GM10847 (cell line): ENCODE results near the gene TRAF3IP1.

ENCODE experiments used
- POLR2A ChIP-seq: IDR thresholded peaks from 2 replicates; pipeline ENCODE4 v1.6.1; 2011; ENCODE audit not compliant: insufficient read length; ENCODE audit errors: extremely low read depth

The TRAF3IP1 gene

DNA sequence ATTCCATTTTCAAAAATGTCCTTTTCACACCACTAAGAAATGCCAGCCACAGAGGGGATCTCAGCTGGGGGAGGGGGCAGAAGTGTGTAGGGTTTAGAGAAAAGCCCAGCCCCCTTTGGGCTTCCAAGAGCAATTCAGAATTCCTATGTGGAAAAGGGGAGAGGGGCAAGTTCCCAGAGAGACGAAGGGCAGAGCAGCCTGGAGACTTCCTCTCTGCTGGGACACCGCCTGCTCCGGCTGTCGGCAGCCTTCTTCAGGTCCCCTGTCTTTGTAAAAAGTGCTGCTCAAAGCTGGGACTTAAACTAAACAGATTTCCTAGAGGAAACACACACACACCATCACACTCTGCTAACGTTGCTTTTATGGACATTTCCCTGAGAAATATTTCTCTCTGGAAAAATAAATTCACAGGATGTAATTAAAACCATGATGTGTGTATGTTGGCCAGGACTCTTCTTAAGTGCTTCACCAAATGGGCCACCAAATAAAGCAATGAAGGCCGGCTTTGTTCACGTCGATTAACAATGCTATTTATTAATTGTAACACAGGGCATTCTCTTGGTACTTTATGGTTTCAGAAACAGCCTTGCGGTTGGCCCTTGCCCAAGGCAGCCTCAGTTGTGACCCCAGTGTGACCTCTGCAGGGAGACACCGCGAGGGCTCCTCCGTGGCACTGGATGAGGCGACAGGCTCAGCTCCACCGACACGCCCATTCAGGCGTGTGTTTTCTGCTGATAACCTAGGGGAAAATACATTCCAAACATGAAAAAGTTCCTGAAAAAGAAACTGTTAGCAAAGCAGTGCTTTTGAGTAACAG is 100.8 kb downstream of the TRAF3IP1 start:
- TF ChIP-seq POLR2A: no peak

DNA sequence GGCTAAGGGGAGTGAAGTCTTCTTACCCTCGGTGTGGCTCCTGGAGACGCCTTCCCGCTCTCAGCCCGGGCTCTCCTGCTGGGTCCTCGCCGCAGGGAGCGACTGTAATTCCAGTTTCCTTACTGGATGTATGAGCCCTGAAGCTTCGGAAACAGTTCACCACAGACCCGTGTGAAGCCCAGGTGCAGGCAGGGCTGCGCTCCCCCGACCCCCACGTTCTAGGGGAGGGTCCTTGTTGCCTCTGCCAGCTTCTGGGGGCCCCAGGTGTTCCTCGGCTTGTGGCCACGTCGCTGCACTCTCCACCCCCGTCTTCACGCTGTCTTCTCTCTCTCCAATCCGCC is 101.3 kb downstream of the TRAF3IP1 start:
- no peak for TF ChIP-seq POLR2A

DNA sequence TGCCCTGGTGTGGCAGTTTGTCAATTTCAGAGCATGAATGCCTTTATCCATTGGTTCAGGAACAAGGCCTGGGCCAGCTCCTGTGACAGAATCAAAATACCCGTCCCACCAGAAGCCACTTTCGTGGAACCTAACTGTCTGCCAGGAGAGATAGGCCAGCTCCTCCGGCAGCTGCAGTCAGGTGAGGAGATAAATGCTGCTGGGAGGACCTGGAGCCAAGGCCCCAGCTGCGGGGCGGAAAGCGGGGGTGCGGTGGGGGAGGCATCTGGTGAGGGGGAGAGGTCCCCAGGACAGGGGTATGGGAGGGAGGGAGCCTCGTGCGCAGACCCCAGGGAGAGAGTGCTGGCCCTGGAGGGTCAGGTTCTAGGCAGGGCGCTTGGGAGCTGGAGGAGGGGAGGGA is 102.0 kb downstream of the TRAF3IP1 start:
- no peak for TF ChIP-seq POLR2A

DNA sequence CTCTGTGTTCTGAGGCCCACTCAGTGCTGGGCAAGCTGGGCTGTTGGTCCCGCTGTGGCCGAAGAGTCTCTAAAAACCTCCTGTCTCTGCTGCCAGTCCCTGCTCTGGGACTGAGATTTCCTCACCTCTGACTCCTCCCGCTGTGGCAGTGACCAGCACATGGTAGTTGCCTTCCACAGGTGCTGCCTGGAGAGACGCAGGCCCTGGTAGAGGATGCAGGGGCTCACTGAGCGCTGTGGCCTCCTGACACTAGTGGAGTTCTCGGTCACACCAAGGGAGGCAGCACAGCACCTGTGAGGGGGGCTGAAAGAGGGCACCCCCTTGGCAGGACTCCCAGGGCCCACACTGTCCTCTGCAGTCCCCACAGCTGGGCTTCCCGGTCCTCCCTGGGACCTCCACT is 102.6 kb downstream of the TRAF3IP1 start:
- TF ChIP-seq POLR2A: no peak

DNA sequence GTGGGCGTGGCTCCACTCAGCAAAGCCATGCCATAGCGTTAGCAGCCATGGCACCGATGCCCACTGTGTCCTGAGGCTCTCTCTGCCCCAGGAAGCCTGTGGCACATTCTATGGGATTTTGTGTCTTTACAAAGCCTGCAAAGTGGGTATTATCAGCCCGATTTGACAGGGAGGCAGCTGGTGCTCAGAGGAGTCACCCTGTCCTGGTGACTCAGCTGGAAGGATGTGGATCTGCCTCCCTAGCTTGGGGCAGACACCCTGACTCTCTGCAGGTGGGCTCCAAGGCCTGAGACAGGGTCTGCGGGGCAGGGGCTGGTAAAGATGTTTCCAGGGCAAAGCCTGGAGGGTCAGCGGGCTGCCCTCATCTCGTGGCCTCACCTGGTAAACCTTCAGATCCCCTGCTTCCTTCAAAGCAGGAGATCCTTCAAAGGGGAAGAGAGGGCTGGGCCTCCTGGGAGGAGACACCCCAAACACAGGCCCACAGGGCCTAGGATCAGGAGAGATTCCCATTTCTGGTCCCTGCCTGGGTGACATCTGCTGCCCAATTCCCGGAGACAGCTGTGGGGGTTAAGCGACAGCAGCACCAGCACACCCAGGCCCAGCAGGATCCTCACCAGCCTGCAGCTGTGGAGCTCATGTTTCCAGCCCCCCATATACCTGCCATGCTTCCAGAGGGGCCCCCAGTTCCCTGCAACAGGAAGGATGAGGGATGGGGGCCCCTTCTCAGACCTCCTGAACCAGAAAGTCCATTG is 103.4 kb downstream of the TRAF3IP1 start:
- TF ChIP-seq POLR2A: no peak

DNA sequence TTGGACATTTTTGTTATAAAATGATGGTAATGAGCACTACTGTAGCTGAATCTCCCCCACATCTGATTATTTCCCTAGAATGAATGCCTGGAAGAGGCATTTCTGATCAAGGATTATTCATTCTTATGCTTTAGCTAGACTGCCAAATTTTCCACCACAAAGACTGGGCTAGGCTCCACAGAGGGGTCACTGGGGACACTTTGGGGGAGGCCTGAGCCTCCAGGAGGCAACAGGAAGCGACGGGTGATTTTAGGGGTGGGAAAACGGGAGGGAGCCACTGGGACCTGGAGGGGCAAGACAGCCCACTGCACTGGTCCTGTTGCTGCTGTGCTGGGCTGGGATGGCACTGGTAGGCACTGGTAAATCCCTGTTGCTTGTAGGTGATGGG is 104.0 kb downstream of the TRAF3IP1 start:
- no peak for TF ChIP-seq POLR2A

DNA sequence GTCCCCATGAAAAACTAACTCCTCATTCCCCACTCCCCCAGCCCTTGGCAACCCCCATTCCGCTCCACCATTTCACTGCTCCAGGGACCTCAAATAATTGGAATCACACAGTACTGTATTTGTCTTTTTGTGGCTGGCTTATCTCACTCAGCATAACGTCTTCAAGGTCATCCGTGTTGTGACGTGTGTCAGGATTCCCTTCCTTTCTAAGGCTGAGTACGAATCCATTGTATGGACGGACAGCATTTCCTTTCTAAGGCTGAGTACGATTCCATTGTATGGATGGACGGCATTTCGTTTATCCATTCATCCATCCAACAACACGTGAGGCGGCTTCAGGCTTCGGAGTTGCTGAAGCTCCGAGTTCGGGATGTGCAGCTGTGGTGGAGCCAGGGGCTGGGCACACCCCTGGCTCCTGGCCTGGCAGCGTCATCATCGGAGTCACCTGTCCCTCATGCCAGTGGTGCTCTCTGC is 105.2 kb downstream of the TRAF3IP1 start:
- no peak for TF ChIP-seq POLR2A

DNA sequence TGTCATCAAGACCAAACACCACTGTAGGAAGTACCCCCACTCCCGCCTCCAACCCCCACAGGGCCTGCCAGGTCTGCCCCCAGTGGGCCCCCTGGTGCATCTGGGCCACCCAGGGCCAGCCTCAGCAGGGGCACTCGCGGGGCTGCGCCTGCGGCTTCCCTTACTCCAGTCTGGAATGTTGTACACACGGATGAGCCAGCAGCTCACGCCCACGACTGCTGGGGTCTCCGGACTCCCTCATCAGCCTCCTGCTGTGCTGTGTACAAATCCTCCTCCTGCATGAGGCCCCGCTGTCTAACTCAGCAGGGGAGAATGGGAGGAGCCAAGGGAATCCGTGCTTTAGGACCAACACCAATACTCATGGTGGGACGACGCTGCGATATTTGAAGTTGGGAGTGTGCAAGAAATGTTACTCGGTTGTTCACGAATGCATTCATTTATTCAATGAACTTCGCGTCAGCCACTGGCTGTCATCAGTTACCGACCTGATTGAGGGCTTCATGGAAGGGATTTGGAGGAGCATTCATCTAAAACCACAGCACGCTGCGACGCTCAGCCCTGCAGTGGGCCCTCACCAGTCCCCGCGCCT is 105.8 kb downstream of the TRAF3IP1 start:
- no peak for TF ChIP-seq POLR2A

DNA sequence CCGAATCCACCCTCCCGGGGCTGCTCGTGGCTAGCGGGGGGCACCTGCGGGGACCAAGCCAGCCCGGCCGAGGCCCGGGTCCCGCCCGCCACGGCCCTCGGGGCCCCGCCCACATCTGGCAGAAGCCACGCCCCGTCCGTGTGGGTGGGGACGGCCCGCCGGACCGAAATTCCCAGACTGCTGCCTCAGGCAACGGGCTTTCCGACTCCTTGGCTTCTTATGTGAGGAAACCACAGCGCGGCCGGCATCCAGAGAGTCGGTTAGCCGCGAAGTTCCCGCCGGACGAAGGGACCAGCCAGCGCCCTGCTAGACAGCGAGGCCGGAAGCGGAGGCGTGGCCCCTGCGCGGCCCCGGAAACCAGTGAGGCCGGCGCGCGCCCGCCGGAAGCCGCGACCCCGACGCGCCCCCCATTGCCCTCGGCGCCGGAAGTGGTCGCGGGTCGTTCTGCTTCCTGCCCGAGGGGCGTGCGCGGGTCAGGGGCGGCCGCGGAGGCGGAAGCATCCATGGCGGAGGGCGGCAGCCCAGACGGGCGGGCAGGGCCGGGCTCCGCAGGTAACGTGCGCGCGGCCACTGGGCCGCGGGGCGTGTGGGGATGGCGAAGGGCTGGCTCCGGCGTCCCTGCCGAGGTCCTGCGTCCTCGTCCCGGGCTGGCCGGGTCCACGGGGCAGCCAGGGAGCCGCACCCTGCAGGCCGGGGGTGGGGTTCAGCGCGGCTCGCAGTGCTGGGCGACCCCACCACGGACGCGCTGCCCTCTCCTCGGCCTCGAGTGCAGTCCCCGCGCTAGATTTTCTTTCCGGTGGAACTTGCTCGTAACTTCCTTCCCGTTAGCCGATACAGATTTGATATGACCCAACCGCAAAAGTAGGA is 106.5 kb downstream of the TRAF3IP1 start, which contains the start of gene ASB1:
ASB1 (plus strand) TSS at position 360 of the 867 bp plus-strand sequence; CDS start at position 504, 144 bp downstream.
- TF ChIP-seq POLR2A: peak; percentile 84

DNA sequence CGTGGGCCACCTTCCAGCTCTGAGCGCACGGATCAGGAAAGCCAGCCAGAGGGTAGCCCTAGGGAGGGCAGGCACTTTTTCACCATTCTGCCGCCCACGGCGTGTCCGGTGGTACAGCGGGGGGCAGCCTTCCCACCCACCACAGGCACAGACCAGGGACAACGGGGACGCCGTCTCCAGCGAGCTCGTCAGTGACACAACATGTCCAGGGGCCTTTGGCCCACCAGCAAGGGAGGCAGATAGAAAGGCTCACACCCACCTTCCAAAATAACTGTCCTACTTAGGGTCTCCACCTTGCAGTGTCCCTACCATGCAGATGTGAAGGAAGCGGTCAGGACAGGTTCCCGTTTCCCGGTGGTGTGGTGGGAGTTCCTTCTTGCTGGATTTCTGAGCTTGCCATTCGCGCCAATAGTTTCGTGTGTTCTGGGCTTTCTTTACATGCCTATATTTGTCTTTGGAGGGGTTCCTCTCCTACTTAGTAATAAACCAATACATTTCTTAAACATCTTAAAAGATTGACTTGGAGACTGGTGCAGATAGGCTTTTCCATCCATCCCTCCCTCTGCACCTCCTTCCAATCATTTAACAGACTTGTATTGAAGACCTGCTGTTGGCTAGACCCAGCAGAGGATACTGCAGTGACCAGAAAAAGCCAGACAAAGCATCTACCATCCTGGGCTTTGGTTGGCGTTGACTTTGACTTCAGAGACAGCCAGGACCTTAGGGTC is 107.3 kb downstream of the TRAF3IP1 start:
- no peak for TF ChIP-seq POLR2A

DNA sequence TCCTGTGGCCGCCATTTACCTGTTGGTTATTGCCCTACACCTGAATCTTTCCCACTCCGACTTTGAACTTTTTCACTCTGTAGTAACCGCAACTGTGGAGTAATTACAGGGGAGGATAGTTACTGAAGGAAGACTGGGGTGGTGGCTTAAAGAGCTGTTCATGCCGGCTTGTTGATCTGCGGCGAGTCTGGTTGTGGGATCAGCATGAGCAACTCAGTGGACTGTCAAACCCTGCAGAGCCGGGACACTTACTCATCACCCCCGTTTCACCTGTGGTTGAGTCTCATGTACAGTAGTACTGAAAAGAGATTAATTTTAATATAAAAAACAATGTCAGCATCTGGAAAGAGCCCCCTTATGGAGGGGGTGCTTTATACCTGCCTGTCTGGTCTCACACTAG is 108.5 kb downstream of the TRAF3IP1 start:
- no peak for TF ChIP-seq POLR2A

DNA sequence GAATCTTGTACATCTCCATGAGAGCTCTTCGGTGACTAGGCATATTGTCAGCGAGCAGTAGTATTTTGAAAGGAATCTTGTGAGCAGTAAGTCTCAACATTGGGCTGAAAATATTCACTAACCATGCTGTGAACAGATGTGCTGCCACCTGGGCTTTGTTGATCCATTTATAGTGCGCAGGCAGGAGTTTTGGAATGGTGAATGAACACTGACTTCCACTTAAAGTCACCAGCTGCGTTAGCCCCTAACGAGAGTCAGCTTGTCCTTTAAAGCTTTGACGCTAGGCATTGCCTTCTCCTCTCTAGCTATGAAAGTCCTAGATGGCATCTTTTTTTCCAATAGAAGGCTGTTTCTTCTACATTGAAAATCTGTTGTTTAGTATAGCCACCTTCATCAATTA is 110.5 kb downstream of the TRAF3IP1 start:
- TF ChIP-seq POLR2A: no peak

DNA sequence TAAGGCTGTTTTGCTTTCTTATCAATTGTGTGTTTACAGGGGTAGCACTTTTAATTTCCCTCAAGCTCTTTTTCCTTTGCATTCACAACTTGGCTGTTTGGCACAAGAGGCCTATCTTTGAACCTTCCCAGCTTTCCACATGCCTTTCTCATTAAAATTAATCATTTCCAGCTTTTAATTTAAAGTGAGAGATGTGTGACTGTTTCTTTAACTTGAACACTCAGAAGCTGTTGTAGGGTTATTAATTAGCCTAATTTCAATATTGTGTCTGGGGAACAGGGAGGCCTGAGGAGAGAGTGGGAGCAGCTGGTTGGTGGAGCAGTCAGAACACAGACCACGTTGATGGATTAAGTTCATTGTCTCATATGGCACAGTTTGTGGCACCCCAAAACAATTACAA is 111.1 kb downstream of the TRAF3IP1 start:
- TF ChIP-seq POLR2A: no peak

DNA sequence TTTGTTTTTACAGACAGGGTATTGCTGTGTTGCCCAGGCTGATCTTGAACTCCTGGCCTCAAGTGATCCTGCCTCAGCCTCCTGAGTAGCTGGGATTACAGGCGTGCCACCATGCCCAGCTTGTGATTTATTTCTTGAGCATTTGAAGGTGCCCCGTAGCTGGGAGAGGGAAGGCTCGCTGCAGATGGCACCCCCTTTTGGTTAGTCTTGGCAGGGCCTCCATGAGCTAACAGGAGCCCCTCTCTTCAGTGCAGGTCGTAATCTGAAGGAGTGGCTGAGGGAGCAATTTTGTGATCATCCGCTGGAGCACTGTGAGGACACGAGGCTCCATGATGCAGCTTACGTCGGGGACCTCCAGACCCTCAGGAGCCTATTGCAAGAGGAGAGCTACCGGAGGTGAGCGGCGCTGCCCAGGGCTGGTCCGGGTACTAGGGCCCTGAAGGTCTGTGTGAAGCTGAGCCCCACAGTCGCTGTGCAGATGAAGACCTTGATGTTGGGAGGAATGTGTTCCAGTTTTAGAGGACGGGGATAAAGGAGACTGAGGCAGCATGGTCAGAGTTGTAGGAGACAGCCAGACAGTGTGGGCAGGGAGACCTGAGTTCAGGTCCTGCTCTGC is 113.1 kb downstream of the TRAF3IP1 start:
- TF ChIP-seq POLR2A: no peak
